ENCODE measurements around the gene NFIX. TPM values are rescaled to one million over a fixed set of nuclear protein-coding genes. Genes with fewer than 3 reads are reported as not detected.

Gene NFIX
- total and polyA plus RNA-seq, 2 donors (not counting 1 experiment from before 2014, with no cell fraction given): 35.7 to 74.8 TPM

GRCh38 chr19:13069415-13070359 lies 74.4 kb downstream of the NFIX start:
- no peaks in the 10 kb centered on the region for H4K20me1 ChIP-seq (ENCODE audit: control insufficient read depth, extremely low read depth, insufficient read depth, low read length)
- H3K27me3 ChIP-seq (ENCODE audit: control insufficient read depth, insufficient read depth, low read length): no peaks in the 10 kb centered on the region
- peaks cover 6% of the 10 kb centered on the region for H3K4me1 ChIP-seq (ENCODE audit: control insufficient read depth, extremely low read depth, insufficient read depth, low read length)
- TF ChIP-seq, protein P1, sequence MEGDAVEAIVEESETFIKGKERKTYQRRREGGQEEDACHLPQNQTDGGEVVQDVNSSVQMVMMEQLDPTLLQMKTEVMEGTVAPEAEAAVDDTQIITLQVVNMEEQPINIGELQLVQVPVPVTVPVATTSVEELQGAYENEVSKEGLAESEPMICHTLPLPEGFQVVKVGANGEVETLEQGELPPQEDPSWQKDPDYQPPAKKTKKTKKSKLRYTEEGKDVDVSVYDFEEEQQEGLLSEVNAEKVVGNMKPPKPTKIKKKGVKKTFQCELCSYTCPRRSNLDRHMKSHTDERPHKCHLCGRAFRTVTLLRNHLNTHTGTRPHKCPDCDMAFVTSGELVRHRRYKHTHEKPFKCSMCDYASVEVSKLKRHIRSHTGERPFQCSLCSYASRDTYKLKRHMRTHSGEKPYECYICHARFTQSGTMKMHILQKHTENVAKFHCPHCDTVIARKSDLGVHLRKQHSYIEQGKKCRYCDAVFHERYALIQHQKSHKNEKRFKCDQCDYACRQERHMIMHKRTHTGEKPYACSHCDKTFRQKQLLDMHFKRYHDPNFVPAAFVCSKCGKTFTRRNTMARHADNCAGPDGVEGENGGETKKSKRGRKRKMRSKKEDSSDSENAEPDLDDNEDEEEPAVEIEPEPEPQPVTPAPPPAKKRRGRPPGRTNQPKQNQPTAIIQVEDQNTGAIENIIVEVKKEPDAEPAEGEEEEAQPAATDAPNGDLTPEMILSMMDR (conservative IDR thresholded peaks at IDR 0.05 in 1 of 2, IDR thresholded peaks at IDR 0.05 in 1 of 2; ENCODE audit: low read depth in 1 of 2, low read length in 2 of 2): no peak
- TF ChIP-seq EZH2 (IDR thresholded peaks at IDR 0.05; ENCODE audit: low read length, missing control alignments): no peak
- H2AFZ ChIP-seq (ENCODE audit: low read length): no peak overlapping the region
- H3K79me2 ChIP-seq (ENCODE audit: control insufficient read depth, insufficient read depth, low read length): peaks cover 68% of the 10 kb centered on the region
- no peak overlapping the region for H3K4me3 ChIP-seq (replicated peaks in 1 of 4; ENCODE audit: control extremely low read depth in 1 of 4, insufficient read depth in 1 of 4, low read depth in 3 of 4, low read length in 4 of 4)
- peak overlapping the region; percentile 44 for H3K27ac ChIP-seq (ENCODE audit: insufficient read depth, low read length)
- H3K4me2 ChIP-seq (ENCODE audit: extremely low read depth, insufficient read depth, low read length): peak overlapping the region; percentile 25
- peaks cover 16% of the 10 kb centered on the region for H3K36me3 ChIP-seq (ENCODE audit: control insufficient read depth, insufficient read depth, low read length)
- peak in 1 of 2 donors; percentile 37 for DNase-seq (ENCODE audit: low read depth in 2 of 2)
- no peaks in the 10 kb centered on the region for H3K9me3 ChIP-seq (ENCODE audit: control insufficient read depth, insufficient read depth, low read depth, low read length)
- peak overlapping the region; percentile 30 for H3K9ac ChIP-seq (ENCODE audit: insufficient read depth, low read length)

DNA sequence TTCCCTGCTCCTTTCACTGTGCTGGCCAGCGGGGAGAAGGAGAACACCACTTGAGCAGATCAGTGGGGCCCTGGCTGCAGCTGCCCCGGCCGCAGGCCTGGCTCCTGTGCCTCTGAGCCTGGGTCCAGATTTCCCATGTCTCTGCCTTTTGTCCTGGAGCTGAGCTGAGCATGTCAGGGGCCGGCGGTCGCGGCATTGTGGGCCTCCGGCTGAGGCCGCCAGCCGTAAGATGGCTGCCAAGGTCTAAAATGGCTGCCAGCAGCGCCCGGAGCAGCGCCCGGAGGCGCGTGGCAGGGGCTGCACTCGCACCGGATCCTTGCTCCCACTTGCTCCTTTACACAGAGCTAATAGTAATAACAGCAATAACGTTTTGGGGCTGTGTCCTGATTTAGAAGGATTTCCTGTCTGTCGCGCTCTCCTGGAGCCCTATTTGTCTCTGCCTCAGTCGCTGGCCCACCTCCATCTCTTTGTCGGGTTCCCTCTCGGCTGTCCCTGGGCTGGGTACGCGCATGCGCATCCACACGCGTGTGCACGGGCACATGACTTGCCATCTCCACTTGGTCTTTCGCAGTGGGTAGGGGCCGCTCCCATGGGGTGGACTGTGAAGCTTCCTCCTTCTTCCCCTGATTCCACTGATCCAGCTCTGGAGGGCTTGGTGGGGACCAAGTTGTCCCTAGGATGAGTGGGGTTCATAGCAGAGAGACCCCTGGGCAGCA lies 75.3 kb downstream of the NFIX start:
- TF ChIP-seq, protein P1 (conservative IDR thresholded peaks at IDR 0.05 in 1 of 2, IDR thresholded peaks at IDR 0.05 in 1 of 2; ENCODE audit: low read depth in 1 of 2, low read length in 2 of 2): no peak
- no peak for TF ChIP-seq EZH2 (IDR thresholded peaks at IDR 0.05; ENCODE audit: low read length, missing control alignments)
- H3K4me2 ChIP-seq (ENCODE audit: extremely low read depth, insufficient read depth, low read length): peak overlapping the region; percentile 25
- no peaks in the 10 kb centered on the region for H3K27me3 ChIP-seq (ENCODE audit: control insufficient read depth, insufficient read depth, low read length)
- H3K9ac ChIP-seq (ENCODE audit: insufficient read depth, low read length): peak overlapping the region; percentile 30
- H3K9me3 ChIP-seq (ENCODE audit: control insufficient read depth, insufficient read depth, low read depth, low read length): no peaks in the 10 kb centered on the region
- no peak overlapping the region for H3K4me3 ChIP-seq (replicated peaks in 1 of 4; ENCODE audit: control extremely low read depth in 1 of 4, insufficient read depth in 1 of 4, low read depth in 3 of 4, low read length in 4 of 4)
- no peak overlapping the region for H2AFZ ChIP-seq (ENCODE audit: low read length)
- peaks cover 60% of the 10 kb centered on the region for H3K79me2 ChIP-seq (ENCODE audit: control insufficient read depth, insufficient read depth, low read length)
- no peaks in the 10 kb centered on the region for H4K20me1 ChIP-seq (ENCODE audit: control insufficient read depth, extremely low read depth, insufficient read depth, low read length)
- peaks cover 6% of the 10 kb centered on the region for H3K4me1 ChIP-seq (ENCODE audit: control insufficient read depth, extremely low read depth, insufficient read depth, low read length)
- H3K36me3 ChIP-seq (ENCODE audit: control insufficient read depth, insufficient read depth, low read length): peaks cover 13% of the 10 kb centered on the region
- H3K27ac ChIP-seq (ENCODE audit: insufficient read depth, low read length): peak overlapping the region; percentile 44
- DNase-seq (ENCODE audit: low read depth in 2 of 2): no peak
